Right renal pelvis (tissue), 4 donors: Measurements from ENCODE around the gene KDM5C. TPM values are rescaled to one million over a fixed set of nuclear protein-coding genes. Genes with fewer than 3 reads are reported as not detected.
A peak's percentile ranks its signal among the peaks of the same experiment; 100 is the strongest.

Experiments
- DNase-seq, 4 donors: peaks; one replicate each; pipeline ENCODE4 v3.0.0-alpha.2; 2013; ENCODE audit warnings: low read depth in 4 of 4, low spot score in 3 of 4, missing footprints in 1 of 4
- polyA plus RNA-seq, 4 donors: library from polyadenylated mRNA; unstranded; fragments of 120-200 nt; gene quantifications; one replicate each; pipeline ENCODE4 v1.2.1, GENCODE V29; 2013; ENCODE audit not compliant: insufficient read length in 4 of 4

Gene KDM5C
- polyA plus RNA-seq, 4 donors, result 69.2 to 78.8 (median 76.7) TPM

- DNase-seq, result no peak
These were observed 26.3 kb upstream of the KDM5C start for GRCh38 chrX:53251307-53251706.

- no peak for DNase-seq
These were observed 25.5 kb upstream of the KDM5C start for GRCh38 chrX:53250556-53250955.

- DNase-seq, result no peak
These were observed 24.5 kb upstream of the KDM5C start for GRCh38 chrX:53249408-53250042.

- no peak for DNase-seq
These were observed 22.9 kb upstream of the KDM5C start for GRCh38 chrX:53247928-53248327.

GRCh38 chrX:53246231-53246630 lies 21.2 kb upstream of the KDM5C start:
- DNase-seq, result no peak

GRCh38 chrX:53244610-53245009 lies 19.6 kb upstream of the KDM5C start:
- no peak for DNase-seq

GRCh38 chrX:53242310-53242709 lies 17.3 kb upstream of the KDM5C start:
- DNase-seq, result no peak

- DNase-seq, result no peak
These were observed 16.6 kb upstream of the KDM5C start for GRCh38 chrX:53241558-53241957.

GRCh38 chrX:53239474-53239873 lies 14.5 kb upstream of the KDM5C start:
- DNase-seq, result no peak

- DNase-seq, result no peak
These were observed 12.0 kb upstream of the KDM5C start for GRCh38 chrX:53237056-53237455.

- DNase-seq, result no peak
These were observed 11.1 kb upstream of the KDM5C start for GRCh38 chrX:53236025-53236679.

GRCh38 chrX:53235566-53235965 lies 10.6 kb upstream of the KDM5C start:
- no peak for DNase-seq

- DNase-seq, result no peak
These were observed 9.5 kb upstream of the KDM5C start for GRCh38 chrX:53234484-53234883.

GRCh38 chrX:53233536-53233935 lies 8.5 kb upstream of the KDM5C start:
- DNase-seq, result no peak

GRCh38 chrX:53230116-53230515 lies 5.1 kb upstream of the KDM5C start:
- DNase-seq, result no peak

- no peak for DNase-seq
These were observed 2.3 kb upstream of the KDM5C start for GRCh38 chrX:53227224-53227765.

GRCh38 chrX:53223955-53224859 lies 800 bp downstream of the KDM5C start:
- DNase-seq, result peak in 1 of 4 donors; percentile 13

GRCh38 chrX:53223068-53223693 lies 1.8 kb downstream of the KDM5C start:
- DNase-seq, result no peak

GRCh38 chrX:53211391-53211978 lies 13.5 kb downstream of the KDM5C start:
- DNase-seq, result no peak

- DNase-seq, result no peak
These were observed 28.3 kb downstream of the KDM5C start for GRCh38 chrX:53196678-53197077.
